Thyroid gland (tissue), 4 donors: Measurements from ENCODE around the gene SNX8. TPM values are rescaled to one million over a fixed set of nuclear protein-coding genes. Genes with fewer than 3 reads are reported as not detected.
"Not testable (repeated sequence)": the region's sequence is repeated elsewhere in the genome, so short reads cannot be mapped to it uniquely, and the experiment has no call there.

Experiments used
- DNase-seq, 2 donors: peaks; one replicate each; pipeline ENCODE4 v3.0.0-alpha.2; 2019
- H3K27ac ChIP-seq, 3 donors: fragments of 200-600 bp; sonication (generic); 1 replicate in 2 of 3; 2 replicates in 1 of 3; pipeline ENCODE4 v1.5.1; 2016 to 2019; ENCODE audit warnings: mild to moderate bottlenecking in 1 of 3, moderate library complexity in 1 of 3
- H3K27me3 ChIP-seq: fragments of 200-600 bp; sonication (generic); one replicate; pipeline ENCODE4 v1.5.1; 2019
- H3K36me3 ChIP-seq, 2 donors: fragments of 200-600 bp; sonication (generic); one replicate each; pipeline ENCODE4 v1.5.1; 2016 to 2019
- H3K4me1 ChIP-seq, 2 donors: fragments of 200-600 bp; sonication (generic); one replicate each; pipeline ENCODE4 v1.5.1; 2017 to 2019
- H3K4me3 ChIP-seq, 3 donors: fragments of 200-600 bp; sonication (generic); replicated peaks in 1 of 3; 1 replicate in 2 of 3; 2 replicates in 1 of 3; pipeline ENCODE4 v1.5.1; 2016; ENCODE audit warnings: mild to moderate bottlenecking in 1 of 3
- H3K9me3 ChIP-seq: fragments of 200-600 bp; sonication (generic); one replicate; pipeline ENCODE4 v1.5.1; 2017
- CTCF ChIP-seq, 6 experiments: fragments of 200-600 bp in 3 of 6; fragments of 450-650 bp in 3 of 6; sonication (generic) in 3 of 6; IDR thresholded peaks; one replicate each; pipeline ENCODE4 v1.5.1; 2016 to 2019; ENCODE audit warnings: antibody characterized with exemption in 6 of 6, mild to moderate bottlenecking in 2 of 6, inconsistent platforms in 1 of 6, moderate library complexity in 1 of 6
- POLR2A ChIP-seq, 2 donors: fragments of 450-650 bp; IDR thresholded peaks; one replicate each; pipeline ENCODE4 v1.6.1; 2017; ENCODE audit warnings: antibody characterized with exemption in 2 of 2, mild to moderate bottlenecking in 2 of 2, moderate library complexity in 1 of 2
- WGBS, 2 donors: methylation state at CpG; one replicate each; pipeline ENCODE4 v1.1.5; 2017; 5-methylcytosine and 5-hydroxymethylcytosine counted together
- intact Hi-C: fragments of 100-400 bp; cut with DNase I; formaldehyde crosslinking; loops from one replicate; pipeline ENCODE4 v1.15.1; 2023
- total RNA-seq, 4 donors: library from RNA; depleted of rRNA; stranded (reverse); fragments of >200 nt; gene quantifications; one replicate each; pipeline ENCODE4 v1.2.3, GENCODE V29; 2016

Gene SNX8
- total RNA-seq, 4 donors from 2014 or later: 12.0 to 40.5 (median 23.4) TPM

- Histone ChIP-seq H3K4me3 (no peak overlapping the region), H3K9me3 (no peaks in the 10 kb centered on the region), H3K27me3 (no peaks in the 10 kb centered on the region), H3K27ac (no peak overlapping the region), H3K4me1 (no peaks in the 10 kb centered on the region), H3K36me3 (no peaks in the 10 kb centered on the region)
- 84 to 90% methylated on average over 1 of the region's 1 CpG for WGBS, 2 donors
- TF ChIP-seq POLR2A (IDR thresholded peaks at IDR 0.05): no peak
- no peak for TF ChIP-seq CTCF (IDR thresholded peaks at IDR 0.05)
- intact Hi-C loops: no loop called here
- no peak for DNase-seq
Measured at GRCh38 chr7:2315787-2316186, 1.5 kb upstream of the SNX8 start.

- H3K9me3 ChIP-seq: not testable (repeated sequence)
Measured at GRCh38 chr7:2314956-2315530, 802 bp upstream of the SNX8 start.

GRCh38 chr7:2313450-2314208, 612 bp downstream of the SNX8 start:
- 26 to 57% methylated on average over 18 to 33 of the region's 42 CpGs for WGBS, 2 donors
- H3K36me3 ChIP-seq: no peaks in the 10 kb centered on the region
- intact Hi-C loops: no loop called here
- no peaks in the 10 kb centered on the region for H3K4me1 ChIP-seq
- H3K4me3 ChIP-seq: peak overlapping the region; percentile 58 to 95 (median 82)
- H3K27ac ChIP-seq: peak overlapping the region in 2 of 3 donors; percentile 67 to 75
- peak; percentile 18 to 38 for DNase-seq
- TF ChIP-seq POLR2A (IDR thresholded peaks at IDR 0.05) (no peak), CTCF (IDR thresholded peaks at IDR 0.05) (no peak)
- H3K27me3 ChIP-seq: no peaks in the 10 kb centered on the region
- no peaks in the 10 kb centered on the region for H3K9me3 ChIP-seq

More at GRCh38 chr7:2314956-2315530, 802 bp upstream of the SNX8 start:
- 71 to 76% methylated on average over 3 of the region's 3 CpGs for WGBS, 2 donors
- H3K36me3 ChIP-seq, H3K4me1 ChIP-seq, H3K4me3 ChIP-seq, intact Hi-C loops, H3K27ac ChIP-seq, DNase-seq, H3K27me3 ChIP-seq: not testable (repeated sequence)

GRCh38 chr7:2312267-2312929, 1.8 kb downstream of the SNX8 start:
- no peak for TF ChIP-seq POLR2A (IDR thresholded peaks at IDR 0.05)
- TF ChIP-seq CTCF (IDR thresholded peaks at IDR 0.05): no peak
- WGBS, 2 donors: 86 to 90% methylated on average over 17 of the region's 17 CpGs

GRCh38 chr7:2309889-2310331, 4.3 kb downstream of the SNX8 start:
- no peak for DNase-seq
- 69 to 76% methylated on average over 20 of the region's 20 CpGs for WGBS, 2 donors
- intact Hi-C loops: no loop called here
- Histone ChIP-seq H3K9me3 (no peaks in the 10 kb centered on the region), H3K4me1 (no peaks in the 10 kb centered on the region), H3K4me3 (no peak overlapping the region), H3K36me3 (no peaks in the 10 kb centered on the region), H3K27me3 (no peaks in the 10 kb centered on the region), H3K27ac (no peak overlapping the region)
- TF ChIP-seq POLR2A (IDR thresholded peaks at IDR 0.05) (no peak), CTCF (IDR thresholded peaks at IDR 0.05) (no peak)

More at GRCh38 chr7:2312267-2312929, 1.8 kb downstream of the SNX8 start:
- Histone ChIP-seq H3K9me3 (no peaks in the 10 kb centered on the region), H3K4me3 (no peak overlapping the region), H3K4me1 (no peaks in the 10 kb centered on the region), H3K27ac (no peak overlapping the region), H3K36me3 (no peaks in the 10 kb centered on the region), H3K27me3 (no peaks in the 10 kb centered on the region)
- no peak for DNase-seq
- intact Hi-C loops: no loop called here
